ENCODE results near the gene COG3.

COG3 gene

DNA sequence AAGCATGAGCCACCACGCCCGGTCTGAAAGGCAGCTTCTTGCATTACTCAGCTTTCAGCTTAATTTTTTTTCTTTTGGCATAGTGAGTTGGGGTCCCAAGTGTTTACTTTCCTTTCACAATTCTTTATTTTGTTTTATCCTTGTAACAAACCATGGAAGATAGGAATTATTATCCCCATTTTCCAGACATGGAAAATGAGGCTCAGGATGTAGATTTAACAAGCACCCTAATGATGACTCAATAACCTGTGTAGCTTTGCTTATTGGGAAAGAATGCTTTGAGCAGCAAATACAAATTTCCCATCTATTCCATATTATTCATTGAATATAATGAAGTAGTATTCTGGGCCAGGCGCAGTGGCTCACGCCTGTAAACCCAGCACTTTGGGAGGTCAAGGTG lies 13.5 kb upstream of the COG3 start:
- no peaks in the 10 kb centered on the region for H3K36me3 ChIP-seq (ENCODE audit: insufficient read depth, low read length)
- H3K9me3 ChIP-seq (ENCODE audit: low read length): no peaks in the 10 kb centered on the region
- H3K27me3 ChIP-seq (ENCODE audit: control insufficient read depth in 1 of 2, insufficient read depth in 2 of 2, low read length in 2 of 2): no peaks in the 10 kb centered on the region
- no peaks in the 10 kb centered on the region for H3K4me1 ChIP-seq (ENCODE audit: insufficient read depth, low read length)
- H3K9ac ChIP-seq (ENCODE audit: low read length): no peak overlapping the region
- H3K4me3 ChIP-seq (ENCODE audit: low read depth in 1 of 2, low read length in 2 of 2): no peak overlapping the region
- H3K27ac ChIP-seq (ENCODE audit: low read depth, low read length): no peak overlapping the region

- H3K4me1 ChIP-seq (ENCODE audit: insufficient read depth, low read length): no peaks in the 10 kb centered on the region
- H3K27me3 ChIP-seq (ENCODE audit: control insufficient read depth in 1 of 2, insufficient read depth in 2 of 2, low read length in 2 of 2): no peaks in the 10 kb centered on the region
- no peaks in the 10 kb centered on the region for H3K36me3 ChIP-seq (ENCODE audit: insufficient read depth, low read length)
- H3K4me3 ChIP-seq (ENCODE audit: low read depth in 1 of 2, low read length in 2 of 2): no peak overlapping the region
- no peaks in the 10 kb centered on the region for H3K9me3 ChIP-seq (ENCODE audit: low read length)
- H3K9ac ChIP-seq (ENCODE audit: low read length): no peak overlapping the region
- no peak overlapping the region for H3K27ac ChIP-seq (ENCODE audit: low read depth, low read length)
Measured at GRCh38 chr13:45454204-45454603, 10.5 kb upstream of the COG3 start.

DNA sequence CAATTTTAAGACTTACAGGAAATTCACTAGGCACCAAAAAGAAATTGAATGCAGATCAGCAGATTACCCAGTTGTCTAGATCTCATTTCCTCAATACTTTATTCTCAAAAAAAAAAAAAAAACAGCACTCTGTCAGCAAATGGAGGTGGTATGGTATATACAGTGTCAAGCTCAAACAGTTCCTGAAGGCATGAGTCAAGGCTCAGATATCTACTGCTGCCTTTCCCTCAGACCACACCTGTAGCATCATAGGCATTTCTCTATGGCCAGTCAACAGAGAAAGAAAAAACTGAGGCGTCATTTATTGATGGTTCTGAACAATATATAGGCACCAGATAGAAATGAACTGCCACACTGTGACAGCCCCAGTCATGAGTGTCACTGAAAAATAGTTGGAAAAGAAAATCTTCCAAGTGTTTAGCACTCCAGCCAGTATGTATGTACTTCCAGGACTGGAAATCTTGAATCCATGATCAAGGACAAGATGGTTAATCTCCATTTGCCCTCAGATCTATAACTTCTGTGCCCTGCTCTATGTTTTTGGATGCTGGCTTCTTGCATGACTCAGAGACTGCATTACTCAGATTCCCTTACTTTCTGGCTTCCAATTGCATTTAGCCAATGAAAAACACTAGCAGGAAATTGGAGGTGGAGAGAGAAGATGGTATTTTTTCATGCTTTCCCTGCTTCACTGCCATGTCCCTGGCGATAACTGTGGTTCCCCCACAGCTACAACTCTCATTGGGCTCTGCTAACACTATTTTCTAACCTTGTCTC lies 8.4 kb upstream of the COG3 start:
- no peak overlapping the region for H3K27ac ChIP-seq (ENCODE audit: low read depth, low read length)
- no peaks in the 10 kb centered on the region for H3K9me3 ChIP-seq (ENCODE audit: low read length)
- no peak overlapping the region for H3K4me3 ChIP-seq (ENCODE audit: low read depth in 1 of 2, low read length in 2 of 2)
- no peaks in the 10 kb centered on the region for H3K27me3 ChIP-seq (ENCODE audit: control insufficient read depth in 1 of 2, insufficient read depth in 2 of 2, low read length in 2 of 2)
- H3K4me1 ChIP-seq (ENCODE audit: insufficient read depth, low read length): no peaks in the 10 kb centered on the region
- no peaks in the 10 kb centered on the region for H3K36me3 ChIP-seq (ENCODE audit: insufficient read depth, low read length)
- no peak overlapping the region for H3K9ac ChIP-seq (ENCODE audit: low read length)

DNA sequence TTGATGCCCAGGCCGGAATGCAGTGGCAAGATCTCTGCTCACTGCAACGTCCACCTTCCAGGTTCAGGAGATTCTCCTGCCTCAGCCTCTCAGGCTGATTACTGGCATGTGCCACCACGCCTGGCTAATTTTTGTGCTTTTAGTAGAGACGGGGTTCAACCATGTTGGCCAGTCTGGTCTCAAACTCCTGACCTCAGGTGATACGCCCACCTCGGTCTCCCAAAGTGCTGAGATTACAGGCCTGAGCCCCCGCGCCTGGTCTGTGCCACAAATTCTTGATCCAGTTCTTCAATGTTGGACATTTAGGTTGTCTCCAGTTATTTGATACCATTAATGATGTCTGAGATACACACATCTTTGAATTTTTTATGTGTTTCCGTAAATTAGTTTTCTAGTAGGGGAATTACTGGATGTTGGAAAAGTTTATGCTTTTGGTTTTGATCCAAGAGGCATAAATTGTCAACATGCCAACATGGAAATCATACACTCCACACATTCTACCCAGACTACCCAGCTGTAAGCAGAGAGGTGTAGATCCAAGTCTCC lies 525 bp upstream of the COG3 start:
- peak overlapping the region; percentile 87 to 90 for H3K4me3 ChIP-seq (ENCODE audit: low read depth in 1 of 2, low read length in 2 of 2)
- H3K9me3 ChIP-seq (ENCODE audit: low read length): no peaks in the 10 kb centered on the region
- peak overlapping the region; percentile 62 for H3K27ac ChIP-seq (ENCODE audit: low read depth, low read length)
- no peaks in the 10 kb centered on the region for H3K27me3 ChIP-seq (ENCODE audit: control insufficient read depth in 1 of 2, insufficient read depth in 2 of 2, low read length in 2 of 2)
- H3K36me3 ChIP-seq (ENCODE audit: insufficient read depth, low read length): no peaks in the 10 kb centered on the region
- peaks cover 15% of the 10 kb centered on the region for H3K4me1 ChIP-seq (ENCODE audit: insufficient read depth, low read length)
- peak overlapping the region; percentile 74 for H3K9ac ChIP-seq (ENCODE audit: low read length)

- Histone ChIP-seq H3K36me3 (ENCODE audit: insufficient read depth, low read length) (no peaks in the 10 kb centered on the region), H3K9ac (ENCODE audit: low read length) (no peak overlapping the region), H3K27ac (ENCODE audit: low read depth, low read length) (no peak overlapping the region), H3K27me3 (ENCODE audit: control insufficient read depth in 1 of 2, insufficient read depth in 2 of 2, low read length in 2 of 2) (no peaks in the 10 kb centered on the region), H3K4me3 (ENCODE audit: low read depth in 1 of 2, low read length in 2 of 2) (no peak overlapping the region), H3K9me3 (ENCODE audit: low read length) (no peaks in the 10 kb centered on the region), H3K4me1 (ENCODE audit: insufficient read depth, low read length) (peaks cover 15% of the 10 kb centered on the region)
Measured at GRCh38 chr13:45466359-45466758, 1.6 kb downstream of the COG3 start.

- Histone ChIP-seq H3K4me3 (ENCODE audit: low read depth in 1 of 2, low read length in 2 of 2) (no peak overlapping the region), H3K27ac (ENCODE audit: low read depth, low read length) (no peak overlapping the region), H3K27me3 (ENCODE audit: control insufficient read depth in 1 of 2, insufficient read depth in 2 of 2, low read length in 2 of 2) (no peaks in the 10 kb centered on the region), H3K9ac (ENCODE audit: low read length) (no peak overlapping the region), H3K9me3 (ENCODE audit: low read length) (no peaks in the 10 kb centered on the region), H3K4me1 (ENCODE audit: insufficient read depth, low read length) (peaks cover 15% of the 10 kb centered on the region), H3K36me3 (ENCODE audit: insufficient read depth, low read length) (no peaks in the 10 kb centered on the region)
Measured at GRCh38 chr13:45468635-45469034, 3.9 kb downstream of the COG3 start.

GRCh38 chr13:45472171-45472705 lies 7.5 kb downstream of the COG3 start:
- Histone ChIP-seq H3K4me3 (ENCODE audit: low read depth in 1 of 2, low read length in 2 of 2) (no peak overlapping the region), H3K4me1 (ENCODE audit: insufficient read depth, low read length) (peaks cover 4% of the 10 kb centered on the region), H3K9me3 (ENCODE audit: low read length) (no peaks in the 10 kb centered on the region), H3K36me3 (ENCODE audit: insufficient read depth, low read length) (no peaks in the 10 kb centered on the region), H3K27ac (ENCODE audit: low read depth, low read length) (no peak overlapping the region), H3K27me3 (ENCODE audit: control insufficient read depth in 1 of 2, insufficient read depth in 2 of 2, low read length in 2 of 2) (no peaks in the 10 kb centered on the region), H3K9ac (ENCODE audit: low read length) (no peak overlapping the region)

DNA sequence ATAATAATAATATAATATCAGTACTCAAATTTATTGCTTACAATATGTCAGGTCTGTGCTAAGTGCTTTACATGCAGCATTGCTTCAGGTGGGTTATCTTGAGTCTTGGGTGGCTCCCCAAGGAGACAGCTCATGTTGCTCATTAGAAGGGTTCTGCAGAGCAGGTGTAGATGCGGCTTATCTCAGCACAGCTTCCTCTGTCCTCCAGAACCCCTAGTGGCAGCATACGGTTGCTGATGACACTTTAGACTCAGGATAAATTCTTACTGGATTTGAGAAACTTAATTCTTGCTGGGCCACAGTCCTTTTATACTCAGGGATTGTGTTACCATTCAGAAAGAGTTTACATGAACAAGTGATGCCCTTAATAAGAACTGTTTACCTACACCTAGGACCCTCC lies 8.9 kb downstream of the COG3 start:
- Histone ChIP-seq H3K27me3 (ENCODE audit: control insufficient read depth in 1 of 2, insufficient read depth in 2 of 2, low read length in 2 of 2) (no peaks in the 10 kb centered on the region), H3K4me1 (ENCODE audit: insufficient read depth, low read length) (no peaks in the 10 kb centered on the region), H3K4me3 (ENCODE audit: low read depth in 1 of 2, low read length in 2 of 2) (no peak overlapping the region)

DNA sequence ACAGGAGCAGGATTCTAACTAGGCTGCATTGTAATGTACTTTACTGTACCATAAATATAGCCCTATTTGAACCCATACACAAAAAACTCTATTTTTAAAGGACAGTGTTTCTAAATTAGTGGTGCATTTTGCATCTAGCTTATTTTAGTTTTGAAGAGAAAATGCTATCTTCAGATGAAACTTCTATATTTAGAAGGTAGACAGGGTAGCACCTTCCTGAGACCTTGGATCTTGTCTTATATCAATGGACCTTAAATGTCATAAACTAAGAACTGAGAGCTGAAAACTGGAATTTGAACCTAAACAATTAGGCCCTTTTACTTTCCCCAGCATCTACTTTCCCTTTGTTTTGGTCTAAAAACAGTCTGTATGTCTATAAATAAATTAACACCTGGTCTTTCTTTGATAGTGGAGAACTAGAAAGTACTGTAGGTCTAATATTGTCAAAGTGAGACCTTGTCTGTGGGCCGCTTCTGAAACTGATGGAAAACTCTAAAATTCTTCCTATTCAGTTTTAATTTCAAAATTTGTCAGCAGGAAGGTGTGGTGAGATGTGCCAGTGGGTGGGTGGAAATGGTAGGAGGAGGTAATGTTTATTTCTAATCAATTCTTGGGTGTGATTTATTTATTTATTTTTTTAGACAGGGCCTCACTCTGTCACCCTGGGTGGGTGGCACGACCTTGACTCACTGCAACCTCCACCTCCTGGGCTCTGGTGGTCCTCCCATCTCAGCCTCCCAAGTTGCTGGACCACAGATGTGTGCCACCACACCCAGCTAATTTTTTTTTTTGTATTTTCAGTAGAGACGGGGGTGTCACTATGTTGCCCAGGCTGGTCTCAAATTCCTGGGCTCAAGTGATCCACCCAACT lies 10.1 kb downstream of the COG3 start:
- Histone ChIP-seq H3K9ac (ENCODE audit: low read length) (no peak overlapping the region), H3K27me3 (ENCODE audit: control insufficient read depth in 1 of 2, insufficient read depth in 2 of 2, low read length in 2 of 2) (no peaks in the 10 kb centered on the region), H3K9me3 (ENCODE audit: low read length) (no peaks in the 10 kb centered on the region), H3K27ac (ENCODE audit: low read depth, low read length) (no peak overlapping the region), H3K4me3 (ENCODE audit: low read depth in 1 of 2, low read length in 2 of 2) (no peak overlapping the region), H3K4me1 (ENCODE audit: insufficient read depth, low read length) (no peaks in the 10 kb centered on the region), H3K36me3 (ENCODE audit: insufficient read depth, low read length) (no peaks in the 10 kb centered on the region)

More for the DNA sequence above, 8.9 kb downstream of the COG3 start:
- no peaks in the 10 kb centered on the region for H3K36me3 ChIP-seq (ENCODE audit: insufficient read depth, low read length)
- H3K9ac ChIP-seq (ENCODE audit: low read length): no peak overlapping the region
- H3K9me3 ChIP-seq (ENCODE audit: low read length): no peaks in the 10 kb centered on the region
- no peak overlapping the region for H3K27ac ChIP-seq (ENCODE audit: low read depth, low read length)

DNA sequence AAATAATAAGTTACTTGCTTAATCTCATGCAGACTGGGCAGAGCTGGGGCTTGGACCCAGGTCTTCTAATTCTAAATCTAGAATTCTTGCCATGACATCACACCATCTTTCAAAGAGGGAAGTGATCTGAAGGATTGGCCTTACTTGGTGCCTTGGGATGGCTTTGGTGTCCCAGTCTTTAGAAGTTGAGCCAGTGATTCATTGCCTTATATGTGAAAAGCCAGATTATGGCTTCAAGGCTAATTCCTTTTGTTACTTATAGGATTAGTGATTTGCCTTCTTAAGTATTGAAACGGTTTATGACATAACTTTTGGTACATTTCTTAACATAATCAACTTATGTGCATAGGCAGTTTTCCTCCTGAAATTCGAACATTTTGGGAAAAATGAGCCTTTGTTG lies 14.9 kb downstream of the COG3 start:
- no peak overlapping the region for H3K4me3 ChIP-seq (ENCODE audit: low read depth in 1 of 2, low read length in 2 of 2)
- H3K27me3 ChIP-seq (ENCODE audit: control insufficient read depth in 1 of 2, insufficient read depth in 2 of 2, low read length in 2 of 2): no peaks in the 10 kb centered on the region
- H3K36me3 ChIP-seq (ENCODE audit: insufficient read depth, low read length): peaks cover 20% of the 10 kb centered on the region
- H3K27ac ChIP-seq (ENCODE audit: low read depth, low read length): no peak overlapping the region
- H3K9me3 ChIP-seq (ENCODE audit: low read length): no peaks in the 10 kb centered on the region
- H3K4me1 ChIP-seq (ENCODE audit: insufficient read depth, low read length): no peaks in the 10 kb centered on the region
- H3K9ac ChIP-seq (ENCODE audit: low read length): no peak overlapping the region

DNA sequence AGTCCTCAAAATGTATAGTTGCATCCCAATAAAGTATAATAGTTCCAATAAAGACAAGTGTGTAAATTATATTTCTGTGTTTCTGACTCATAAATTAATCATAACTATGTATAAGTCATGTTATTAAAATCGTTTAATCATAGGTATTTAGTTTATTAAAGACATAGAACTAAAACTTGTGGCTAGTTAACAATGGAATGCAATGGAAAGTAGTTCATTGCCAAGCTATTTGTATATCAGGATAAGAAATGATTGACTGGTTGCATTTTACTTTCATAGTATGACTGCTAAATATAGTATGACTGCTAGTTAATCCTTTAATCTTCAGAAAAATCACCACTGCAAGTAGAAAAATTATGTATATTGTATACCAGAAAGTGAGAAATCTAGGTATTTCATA lies 16.9 kb downstream of the COG3 start:
- Histone ChIP-seq H3K4me3 (ENCODE audit: low read depth in 1 of 2, low read length in 2 of 2) (no peak overlapping the region), H3K9ac (ENCODE audit: low read length) (no peak overlapping the region), H3K27me3 (ENCODE audit: control insufficient read depth in 1 of 2, insufficient read depth in 2 of 2, low read length in 2 of 2) (no peaks in the 10 kb centered on the region), H3K36me3 (ENCODE audit: insufficient read depth, low read length) (peaks cover 24% of the 10 kb centered on the region), H3K27ac (ENCODE audit: low read depth, low read length) (no peak overlapping the region), H3K4me1 (ENCODE audit: insufficient read depth, low read length) (no peaks in the 10 kb centered on the region), H3K9me3 (ENCODE audit: low read length) (no peaks in the 10 kb centered on the region)

Measured in muscle layer of colon (tissue), 2 donors.